GM23338 (cell line): ENCODE data around the gene RPS6KA1. TPM values are rescaled to one million over a fixed set of nuclear protein-coding genes. Genes with fewer than 3 reads are reported as not detected.

ENCODE experiments used
- ATAC-seq: fragments of 200-7000 bp; cut with Tn5 transposase; 3 replicates; pipeline ENCODE4 v1.9.1; 2020
- DNase-seq: peaks from one replicate; pipeline ENCODE4 v3.0.0-alpha.2; 2015; ENCODE audit warnings: low spot score
- H2AFZ ChIP-seq: fragments of 200-600 bp; sonication (generic); 2 replicates; pipeline ENCODE4 v1.8.0; 2016; ENCODE audit warnings: antibody characterized with exemption, mild to moderate bottlenecking, moderate library complexity
- H3F3A ChIP-seq: fragments of 200-600 bp; sonication (generic); replicated peaks from 2 replicates; pipeline ENCODE4 v1.8.0; 2017; ENCODE audit warnings: antibody characterized with exemption, mixed run types, low read depth
- H3K27ac ChIP-seq: fragments of 200-600 bp; sonication (generic); 2 replicates; pipeline ENCODE4 v1.6.1; 2016; ENCODE audit warnings: low read depth
- H3K27me3 ChIP-seq: fragments of 200-600 bp; sonication (generic); 2 replicates; pipeline ENCODE4 v1.8.0; 2016; ENCODE audit warnings: mild to moderate bottlenecking, mixed run types, moderate library complexity; ENCODE audit not compliant: insufficient read depth
- H3K36me3 ChIP-seq: fragments of 200-600 bp; sonication (generic); 2 replicates; pipeline ENCODE4 v1.8.0; 2016; ENCODE audit warnings: mild to moderate bottlenecking; ENCODE audit not compliant: insufficient read depth
- H3K4me1 ChIP-seq: fragments of 200-600 bp; sonication (generic); 2 replicates; pipeline ENCODE4 v1.8.0; 2016; ENCODE audit warnings: mild to moderate bottlenecking, moderate library complexity; ENCODE audit not compliant: insufficient read depth
- H3K4me2 ChIP-seq: fragments of 200-600 bp; sonication (generic); 2 replicates; pipeline ENCODE4 v1.7.1; 2017; ENCODE audit warnings: mixed run types
- H3K4me3 ChIP-seq: fragments of 200-600 bp; sonication (generic); 2 replicates; pipeline ENCODE4 v1.6.1; 2016; ENCODE audit warnings: mixed run types
- H3K79me2 ChIP-seq: fragments of 200-600 bp; sonication (generic); replicated peaks from 2 replicates; pipeline ENCODE4 v1.8.0; 2017; ENCODE audit warnings: mild to moderate bottlenecking; ENCODE audit not compliant: insufficient read depth
- H3K9me2 ChIP-seq: fragments of 200-600 bp; sonication (generic); 2 replicates; pipeline ENCODE4 v1.8.0; 2017; ENCODE audit not compliant: insufficient read depth
- H4K20me1 ChIP-seq: fragments of 200-600 bp; sonication (generic); replicated peaks from 2 replicates; pipeline ENCODE4 v1.8.0; 2017; ENCODE audit warnings: mild to moderate bottlenecking; ENCODE audit not compliant: insufficient read depth
- H3K27ac Mint-ChIP-seq: 2 replicates; pipeline ENCODE4 v1.8.0; 2020; ENCODE audit warnings: inconsistent platforms, mild to moderate bottlenecking, moderate library complexity, mixed read lengths
- H3K27me3 Mint-ChIP-seq: 3 replicates; pipeline ENCODE4 v1.8.0; 2022; ENCODE audit warnings: low read depth, mild to moderate bottlenecking, moderate library complexity, mixed read lengths, inconsistent platforms; ENCODE audit not compliant: insufficient read depth, poor library complexity
- H3K36me3 Mint-ChIP-seq: 3 replicates; pipeline ENCODE4 v1.8.0; 2021; ENCODE audit warnings: low read depth, mild to moderate bottlenecking, inconsistent platforms, moderate library complexity, mixed read lengths
- H3K4me1 Mint-ChIP-seq: 3 replicates; pipeline ENCODE4 v1.8.0; 2020; ENCODE audit warnings: mild to moderate bottlenecking, inconsistent platforms, mixed read lengths
- H3K4me3 Mint-ChIP-seq: 3 replicates; pipeline ENCODE4 v1.8.0; 2021; ENCODE audit warnings: moderate library complexity, mild to moderate bottlenecking, inconsistent platforms, mixed read lengths
- H3K9me3 Mint-ChIP-seq: 3 replicates; pipeline ENCODE4 v1.8.0; 2020; ENCODE audit warnings: moderate library complexity, mild to moderate bottlenecking, inconsistent platforms, mixed read lengths
- CREB1 ChIP-seq: fragments of 250-450 bp; sonication (Bioruptor Pico); IDR thresholded peaks from 2 replicates; pipeline ENCODE4 v1.5.0; 2020; ENCODE audit warnings: low read depth, mild to moderate bottlenecking, moderate library complexity
- EZH2 ChIP-seq: fragments of 200-600 bp; sonication (generic); IDR thresholded peaks from one replicate; pipeline ENCODE4 v1.8.0; 2017; ENCODE audit warnings: antibody characterized with exemption, mild to moderate bottlenecking, low read depth; ENCODE audit not compliant: unreplicated experiment
- EZH2phosphoT487 ChIP-seq: fragments of 200-600 bp; sonication (generic); IDR thresholded peaks from one replicate; pipeline ENCODE4 v1.8.1; 2018; ENCODE audit warnings: antibody characterized with exemption; ENCODE audit not compliant: unreplicated experiment
- JUNB ChIP-seq: IDR thresholded peaks from one replicate; pipeline ENCODE4 v1.6.1; 2016; ENCODE audit warnings: antibody characterized with exemption; ENCODE audit not compliant: unreplicated experiment
- NANOG ChIP-seq: IDR thresholded peaks from 2 replicates; pipeline ENCODE4 v1.6.1; 2016; ENCODE audit warnings: antibody characterized with exemption, borderline replicate concordance
- POLR2AphosphoS5 ChIP-seq: IDR thresholded peaks from 2 replicates; pipeline ENCODE4 v1.6.1; 2016; ENCODE audit warnings: antibody characterized with exemption, low read depth
- STAT1 ChIP-seq: IDR thresholded peaks from one replicate; pipeline ENCODE4 v1.6.1; 2016; ENCODE audit warnings: antibody characterized with exemption; ENCODE audit not compliant: unreplicated experiment
- ZNF114 ChIP-seq: fragments of 250-450 bp; sonication (Bioruptor Pico); IDR thresholded peaks from 2 replicates; pipeline ENCODE4 v1.5.0; 2020; ENCODE audit warnings: mild to moderate bottlenecking, moderate library complexity
- ZNF331 ChIP-seq: fragments of 250-450 bp; sonication (Bioruptor Pico); IDR thresholded peaks from 2 replicates; pipeline ENCODE4 v1.5.0; 2020; ENCODE audit warnings: low read depth, mild to moderate bottlenecking, moderate library complexity
- polyA plus RNA-seq: library from polyadenylated mRNA; unstranded; fragments of >200 nt; fragmentation: Nextera tagmentation; extraction: Ambion mirVana; gene quantifications from 2 replicates; pipeline ENCODE4 v1.2.1, GENCODE V29; 2016
- total RNA-seq: library from RNA; depleted of rRNA; stranded (reverse); fragments of >200 nt; shearing (Covaris generic); gene quantifications from 2 replicates; pipeline ENCODE4 v1.2.3, GENCODE V29; 2014
- TF ChIP-seq, protein P1 (sequence below): fragments of 250-450 bp; sonication (Bioruptor Pico); IDR thresholded peaks from 2 replicates; pipeline ENCODE4 v1.5.0; 2020; ENCODE audit warnings: mild to moderate bottlenecking, moderate library complexity
- TF ChIP-seq, protein P2 (sequence below), 2 experiments: fragments of 200-600 bp in 1 of 2; sonication (generic) in 1 of 2; conservative IDR thresholded peaks; 2 replicates each; pipeline versions ENCODE4 v1.5.1 to v1.6.1; 2016 to 2017; ENCODE audit warnings: antibody characterized with exemption in 2 of 2, low read depth in 2 of 2, mild to moderate bottlenecking in 2 of 2, moderate library complexity in 1 of 2
- TF ChIP-seq, protein P3 (sequence below): IDR thresholded peaks from 2 replicates; pipeline ENCODE4 v1.6.1; 2016; ENCODE audit warnings: antibody characterized with exemption
- TF ChIP-seq, protein P4 (sequence below): IDR thresholded peaks from one replicate; pipeline ENCODE4 v1.6.1; 2018; ENCODE audit warnings: antibody characterized with exemption; ENCODE audit not compliant: unreplicated experiment

The RPS6KA1 gene
- total and polyA plus RNA-seq, 2 experiments from 2014 or later: 28.3 to 68.6 TPM

GRCh38 chr1:26575348-26575747 lies 45.8 kb downstream of the RPS6KA1 start:
- Histone ChIP-seq H3K27me3 (no peaks in the 10 kb centered on the region), H3K9me2 (no peaks in the 10 kb centered on the region), H3K4me1 (no peaks in the 10 kb centered on the region), H2AFZ (no peak overlapping the region), H3K27ac (no peak overlapping the region), H4K20me1 (no peaks in the 10 kb centered on the region; the same call in 1 of the 2 replicates), H3F3A (no peaks in the 10 kb centered on the region), H3K36me3 (no peaks in the 10 kb centered on the region), H3K4me3 (no peak overlapping the region), H3K4me2 (no peak overlapping the region), H3K79me2 (no peaks in the 10 kb centered on the region)
- H3K36me3 Mint-ChIP-seq: peaks cover 18% of the 10 kb centered on the region
- no peaks in the 10 kb centered on the region for H3K9me3 Mint-ChIP-seq
- H3K4me1 Mint-ChIP-seq: no peaks in the 10 kb centered on the region
- DNase-seq (no peak), ATAC-seq (no peak)
- no peaks in the 10 kb centered on the region for H3K27me3 Mint-ChIP-seq
- H3K4me3 Mint-ChIP-seq: no peak overlapping the region
- H3K27ac Mint-ChIP-seq: no peak overlapping the region
- no peak for TF ChIP-seq ZNF331 (CRISPR knock-in tag)
- TF ChIP-seq, protein P1, sequence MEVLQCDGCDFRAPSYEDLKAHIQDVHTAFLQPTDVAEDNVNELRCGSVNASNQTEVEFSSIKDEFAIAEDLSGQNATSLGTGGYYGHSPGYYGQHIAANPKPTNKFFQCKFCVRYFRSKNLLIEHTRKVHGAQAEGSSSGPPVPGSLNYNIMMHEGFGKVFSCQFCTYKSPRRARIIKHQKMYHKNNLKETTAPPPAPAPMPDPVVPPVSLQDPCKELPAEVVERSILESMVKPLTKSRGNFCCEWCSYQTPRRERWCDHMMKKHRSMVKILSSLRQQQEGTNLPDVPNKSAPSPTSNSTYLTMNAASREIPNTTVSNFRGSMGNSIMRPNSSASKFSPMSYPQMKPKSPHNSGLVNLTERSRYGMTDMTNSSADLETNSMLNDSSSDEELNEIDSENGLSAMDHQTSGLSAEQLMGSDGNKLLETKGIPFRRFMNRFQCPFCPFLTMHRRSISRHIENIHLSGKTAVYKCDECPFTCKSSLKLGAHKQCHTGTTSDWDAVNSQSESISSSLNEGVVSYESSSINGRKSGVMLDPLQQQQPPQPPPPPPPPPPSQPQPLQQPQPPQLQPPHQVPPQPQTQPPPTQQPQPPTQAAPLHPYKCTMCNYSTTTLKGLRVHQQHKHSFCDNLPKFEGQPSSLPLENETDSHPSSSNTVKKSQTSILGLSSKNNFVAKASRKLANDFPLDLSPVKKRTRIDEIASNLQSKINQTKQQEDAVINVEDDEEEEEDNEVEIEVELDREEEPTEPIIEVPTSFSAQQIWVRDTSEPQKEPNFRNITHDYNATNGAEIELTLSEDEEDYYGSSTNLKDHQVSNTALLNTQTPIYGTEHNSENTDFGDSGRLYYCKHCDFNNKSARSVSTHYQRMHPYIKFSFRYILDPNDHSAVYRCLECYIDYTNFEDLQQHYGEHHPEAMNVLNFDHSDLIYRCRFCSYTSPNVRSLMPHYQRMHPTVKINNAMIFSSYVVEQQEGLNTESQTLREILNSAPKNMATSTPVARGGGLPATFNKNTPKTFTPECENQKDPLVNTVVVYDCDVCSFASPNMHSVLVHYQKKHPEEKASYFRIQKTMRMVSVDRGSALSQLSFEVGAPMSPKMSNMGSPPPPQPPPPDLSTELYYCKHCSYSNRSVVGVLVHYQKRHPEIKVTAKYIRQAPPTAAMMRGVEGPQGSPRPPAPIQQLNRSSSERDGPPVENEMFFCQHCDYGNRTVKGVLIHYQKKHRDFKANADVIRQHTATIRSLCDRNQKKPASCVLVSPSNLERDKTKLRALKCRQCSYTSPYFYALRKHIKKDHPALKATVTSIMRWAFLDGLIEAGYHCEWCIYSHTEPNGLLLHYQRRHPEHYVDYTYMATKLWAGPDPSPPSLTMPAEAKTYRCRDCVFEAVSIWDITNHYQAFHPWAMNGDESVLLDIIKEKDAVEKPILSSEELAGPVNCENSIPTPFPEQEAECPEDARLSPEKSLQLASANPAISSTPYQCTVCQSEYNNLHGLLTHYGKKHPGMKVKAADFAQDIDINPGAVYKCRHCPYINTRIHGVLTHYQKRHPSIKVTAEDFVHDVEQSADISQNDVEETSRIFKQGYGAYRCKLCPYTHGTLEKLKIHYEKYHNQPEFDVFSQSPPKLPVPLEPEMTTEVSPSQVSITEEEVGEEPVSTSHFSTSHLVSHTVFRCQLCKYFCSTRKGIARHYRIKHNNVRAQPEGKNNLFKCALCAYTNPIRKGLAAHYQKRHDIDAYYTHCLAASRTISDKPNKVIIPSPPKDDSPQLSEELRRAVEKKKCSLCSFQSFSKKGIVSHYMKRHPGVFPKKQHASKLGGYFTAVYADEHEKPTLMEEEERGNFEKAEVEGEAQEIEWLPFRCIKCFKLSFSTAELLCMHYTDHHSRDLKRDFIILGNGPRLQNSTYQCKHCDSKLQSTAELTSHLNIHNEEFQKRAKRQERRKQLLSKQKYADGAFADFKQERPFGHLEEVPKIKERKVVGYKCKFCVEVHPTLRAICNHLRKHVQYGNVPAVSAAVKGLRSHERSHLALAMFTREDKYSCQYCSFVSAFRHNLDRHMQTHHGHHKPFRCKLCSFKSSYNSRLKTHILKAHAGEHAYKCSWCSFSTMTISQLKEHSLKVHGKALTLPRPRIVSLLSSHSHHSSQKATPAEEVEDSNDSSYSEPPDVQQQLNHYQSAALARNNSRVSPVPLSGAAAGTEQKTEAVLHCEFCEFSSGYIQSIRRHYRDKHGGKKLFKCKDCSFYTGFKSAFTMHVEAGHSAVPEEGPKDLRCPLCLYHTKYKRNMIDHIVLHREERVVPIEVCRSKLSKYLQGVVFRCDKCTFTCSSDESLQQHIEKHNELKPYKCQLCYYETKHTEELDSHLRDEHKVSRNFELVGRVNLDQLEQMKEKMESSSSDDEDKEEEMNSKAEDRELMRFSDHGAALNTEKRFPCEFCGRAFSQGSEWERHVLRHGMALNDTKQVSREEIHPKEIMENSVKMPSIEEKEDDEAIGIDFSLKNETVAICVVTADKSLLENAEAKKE (CRISPR knock-in tag): no peak
- no peak for TF ChIP-seq ZNF114 (CRISPR knock-in tag)
- no peak for TF ChIP-seq JUNB
- TF ChIP-seq NANOG: no peak
- TF ChIP-seq EZH2: no peak
- no peak for TF ChIP-seq CREB1 (CRISPR knock-in tag)
- TF ChIP-seq, protein P2, sequence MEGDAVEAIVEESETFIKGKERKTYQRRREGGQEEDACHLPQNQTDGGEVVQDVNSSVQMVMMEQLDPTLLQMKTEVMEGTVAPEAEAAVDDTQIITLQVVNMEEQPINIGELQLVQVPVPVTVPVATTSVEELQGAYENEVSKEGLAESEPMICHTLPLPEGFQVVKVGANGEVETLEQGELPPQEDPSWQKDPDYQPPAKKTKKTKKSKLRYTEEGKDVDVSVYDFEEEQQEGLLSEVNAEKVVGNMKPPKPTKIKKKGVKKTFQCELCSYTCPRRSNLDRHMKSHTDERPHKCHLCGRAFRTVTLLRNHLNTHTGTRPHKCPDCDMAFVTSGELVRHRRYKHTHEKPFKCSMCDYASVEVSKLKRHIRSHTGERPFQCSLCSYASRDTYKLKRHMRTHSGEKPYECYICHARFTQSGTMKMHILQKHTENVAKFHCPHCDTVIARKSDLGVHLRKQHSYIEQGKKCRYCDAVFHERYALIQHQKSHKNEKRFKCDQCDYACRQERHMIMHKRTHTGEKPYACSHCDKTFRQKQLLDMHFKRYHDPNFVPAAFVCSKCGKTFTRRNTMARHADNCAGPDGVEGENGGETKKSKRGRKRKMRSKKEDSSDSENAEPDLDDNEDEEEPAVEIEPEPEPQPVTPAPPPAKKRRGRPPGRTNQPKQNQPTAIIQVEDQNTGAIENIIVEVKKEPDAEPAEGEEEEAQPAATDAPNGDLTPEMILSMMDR (conservative IDR thresholded peaks at IDR 0.05; ENCODE audit: low read depth in 2 of 2): no peak
- TF ChIP-seq, protein P3, sequence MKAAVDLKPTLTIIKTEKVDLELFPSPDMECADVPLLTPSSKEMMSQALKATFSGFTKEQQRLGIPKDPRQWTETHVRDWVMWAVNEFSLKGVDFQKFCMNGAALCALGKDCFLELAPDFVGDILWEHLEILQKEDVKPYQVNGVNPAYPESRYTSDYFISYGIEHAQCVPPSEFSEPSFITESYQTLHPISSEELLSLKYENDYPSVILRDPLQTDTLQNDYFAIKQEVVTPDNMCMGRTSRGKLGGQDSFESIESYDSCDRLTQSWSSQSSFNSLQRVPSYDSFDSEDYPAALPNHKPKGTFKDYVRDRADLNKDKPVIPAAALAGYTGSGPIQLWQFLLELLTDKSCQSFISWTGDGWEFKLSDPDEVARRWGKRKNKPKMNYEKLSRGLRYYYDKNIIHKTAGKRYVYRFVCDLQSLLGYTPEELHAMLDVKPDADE: no peak
- TF ChIP-seq STAT1: no peak
- TF ChIP-seq EZH2phosphoT487: no peak
- TF ChIP-seq, protein P4, sequence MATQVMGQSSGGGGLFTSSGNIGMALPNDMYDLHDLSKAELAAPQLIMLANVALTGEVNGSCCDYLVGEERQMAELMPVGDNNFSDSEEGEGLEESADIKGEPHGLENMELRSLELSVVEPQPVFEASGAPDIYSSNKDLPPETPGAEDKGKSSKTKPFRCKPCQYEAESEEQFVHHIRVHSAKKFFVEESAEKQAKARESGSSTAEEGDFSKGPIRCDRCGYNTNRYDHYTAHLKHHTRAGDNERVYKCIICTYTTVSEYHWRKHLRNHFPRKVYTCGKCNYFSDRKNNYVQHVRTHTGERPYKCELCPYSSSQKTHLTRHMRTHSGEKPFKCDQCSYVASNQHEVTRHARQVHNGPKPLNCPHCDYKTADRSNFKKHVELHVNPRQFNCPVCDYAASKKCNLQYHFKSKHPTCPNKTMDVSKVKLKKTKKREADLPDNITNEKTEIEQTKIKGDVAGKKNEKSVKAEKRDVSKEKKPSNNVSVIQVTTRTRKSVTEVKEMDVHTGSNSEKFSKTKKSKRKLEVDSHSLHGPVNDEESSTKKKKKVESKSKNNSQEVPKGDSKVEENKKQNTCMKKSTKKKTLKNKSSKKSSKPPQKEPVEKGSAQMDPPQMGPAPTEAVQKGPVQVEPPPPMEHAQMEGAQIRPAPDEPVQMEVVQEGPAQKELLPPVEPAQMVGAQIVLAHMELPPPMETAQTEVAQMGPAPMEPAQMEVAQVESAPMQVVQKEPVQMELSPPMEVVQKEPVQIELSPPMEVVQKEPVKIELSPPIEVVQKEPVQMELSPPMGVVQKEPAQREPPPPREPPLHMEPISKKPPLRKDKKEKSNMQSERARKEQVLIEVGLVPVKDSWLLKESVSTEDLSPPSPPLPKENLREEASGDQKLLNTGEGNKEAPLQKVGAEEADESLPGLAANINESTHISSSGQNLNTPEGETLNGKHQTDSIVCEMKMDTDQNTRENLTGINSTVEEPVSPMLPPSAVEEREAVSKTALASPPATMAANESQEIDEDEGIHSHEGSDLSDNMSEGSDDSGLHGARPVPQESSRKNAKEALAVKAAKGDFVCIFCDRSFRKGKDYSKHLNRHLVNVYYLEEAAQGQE: no peak
- no peak for TF ChIP-seq POLR2AphosphoS5
